Left ventricle myocardium inferior (tissue), 1 donor: ENCODE data around the gene HHAT. TPM values are rescaled to one million over a fixed set of nuclear protein-coding genes. Genes with fewer than 3 reads are reported as not detected.

Experiments
- DNase-seq: peaks from one replicate; pipeline ENCODE4 v3.0.0-alpha.2; 2020
- H3K27ac ChIP-seq: fragments of 200-600 bp; replicated peaks from 2 replicates; pipeline ENCODE4 v1.8.0; 2021
- H3K27me3 ChIP-seq: fragments of 200-600 bp; 2 replicates; pipeline ENCODE4 v1.8.0; 2021; ENCODE audit warnings: low read depth
- H3K36me3 ChIP-seq: fragments of 200-600 bp; 2 replicates; pipeline ENCODE4 v1.8.0; 2021
- H3K4me1 ChIP-seq: fragments of 200-600 bp; 2 replicates; pipeline ENCODE4 v1.8.0; 2021
- H3K4me3 ChIP-seq: fragments of 200-600 bp; 2 replicates; pipeline ENCODE4 v1.8.0; 2021; ENCODE audit warnings: mild to moderate bottlenecking, moderate library complexity
- H3K9me3 ChIP-seq: fragments of 200-600 bp; replicated peaks from 2 replicates; pipeline ENCODE4 v1.8.0; 2021
- CTCF ChIP-seq: fragments of 200-600 bp; IDR thresholded peaks from 2 replicates; pipeline ENCODE4 v1.8.0; 2021; ENCODE audit warnings: antibody characterized with exemption, mild to moderate bottlenecking, borderline replicate concordance
- intact Hi-C: fragments of 100-400 bp; cut with micrococcal nuclease; formaldehyde crosslinking; loops from one replicate; pipeline ENCODE4 v1.11.0; 2022
- total RNA-seq: library from RNA; stranded (reverse); fragmentation: NEBNext Ultra II Directional; extraction: Animal tissue kit (Norgen Biotek cat#: 25700); gene quantifications from one replicate; pipeline ENCODE4 v1.2.1, GENCODE V29; 2021
- donor health status: DM: no; HTN: yes; CAD: no; lungs with severe emphysema.

Gene HHAT
- total RNA-seq, 1 donor from 2014 or later, result 2.1 TPM

GRCh38 chr1:210535761-210536160, 207.1 kb downstream of the HHAT start:
- no peak for DNase-seq
- no peaks in the 10 kb centered on the region for H3K9me3 ChIP-seq
- intact Hi-C loops, result no loop called here
- H3K4me3 ChIP-seq, result no peak overlapping the region
- no peaks in the 10 kb centered on the region for H3K4me1 ChIP-seq
- TF ChIP-seq CTCF, result no peak
- H3K27ac ChIP-seq, result no peak overlapping the region
- no peaks in the 10 kb centered on the region for H3K36me3 ChIP-seq
- no peaks in the 10 kb centered on the region for H3K27me3 ChIP-seq

- H3K4me1 ChIP-seq, result no peaks in the 10 kb centered on the region
- no peaks in the 10 kb centered on the region for H3K9me3 ChIP-seq
- H3K36me3 ChIP-seq, result no peaks in the 10 kb centered on the region
- DNase-seq, result no peak
- no peaks in the 10 kb centered on the region for H3K27me3 ChIP-seq
- intact Hi-C loops, result no loop called here
- no peak for TF ChIP-seq CTCF
- H3K27ac ChIP-seq, result no peak overlapping the region
- H3K4me3 ChIP-seq, result no peak overlapping the region
Observed at GRCh38 chr1:210536254-210536961, 207.7 kb downstream of the HHAT start.

- intact Hi-C loops, result no loop called here
- H3K4me3 ChIP-seq, result no peak overlapping the region
- no peak for TF ChIP-seq CTCF
Observed at GRCh38 chr1:210540288-210540687, 211.6 kb downstream of the HHAT start.

GRCh38 chr1:210541680-210542358, 213.1 kb downstream of the HHAT start:
- H3K27me3 ChIP-seq, result no peaks in the 10 kb centered on the region
- TF ChIP-seq CTCF, result no peak

More at GRCh38 chr1:210540288-210540687, 211.6 kb downstream of the HHAT start:
- Histone ChIP-seq H3K4me1 (no peaks in the 10 kb centered on the region), H3K27ac (no peak overlapping the region), H3K27me3 (no peaks in the 10 kb centered on the region), H3K36me3 (no peaks in the 10 kb centered on the region), H3K9me3 (no peaks in the 10 kb centered on the region)
- DNase-seq, result no peak

GRCh38 chr1:210551899-210552298, 223.2 kb downstream of the HHAT start:
- no peaks in the 10 kb centered on the region for H3K9me3 ChIP-seq
- no peak for DNase-seq
- H3K4me1 ChIP-seq, result peaks cover 8% of the 10 kb centered on the region
- no peaks in the 10 kb centered on the region for H3K27me3 ChIP-seq
- intact Hi-C loops, result no loop called here
- no peaks in the 10 kb centered on the region for H3K36me3 ChIP-seq
- no peak overlapping the region for H3K4me3 ChIP-seq
- TF ChIP-seq CTCF, result no peak
- H3K27ac ChIP-seq, result no peak overlapping the region

More at GRCh38 chr1:210541680-210542358, 213.1 kb downstream of the HHAT start:
- intact Hi-C loops, result no loop called here
- no peak for DNase-seq
- Histone ChIP-seq H3K9me3 (no peaks in the 10 kb centered on the region), H3K4me1 (no peaks in the 10 kb centered on the region), H3K27ac (no peak overlapping the region), H3K4me3 (no peak overlapping the region), H3K36me3 (no peaks in the 10 kb centered on the region)
